K562 (cell line): Measurements from ENCODE around the gene ZNF837. TPM values are rescaled to one million over a fixed set of nuclear protein-coding genes. Genes with fewer than 3 reads are reported as not detected.

Source experiments
- CGGBP1 ChIP-seq: fragments of 250-450 bp; sonication (Bioruptor Pico); IDR thresholded peaks from 2 replicates; pipeline ENCODE4 v1.9.0; 2021; ENCODE audit warnings: mild to moderate bottlenecking
- GATAD2A ChIP-seq: fragments of 450-650 bp; IDR thresholded peaks from 2 replicates; pipeline ENCODE4 v1.6.1; 2017
- MCM7 ChIP-seq, 2 experiments: fragments of 450-650 bp; IDR thresholded peaks; 2 replicates each; pipeline ENCODE4 v1.6.1; 2016 to 2018
- NFIX ChIP-seq: fragments of 250-450 bp; sonication (Bioruptor Pico); IDR thresholded peaks from 2 replicates; pipeline ENCODE4 v1.4.0; 2020; ENCODE audit warnings: low read depth, mild to moderate bottlenecking, moderate library complexity
- PCBP1 ChIP-seq: fragments of 200-400 bp; formaldehyde crosslinking; IDR thresholded peaks from 2 replicates; pipeline ENCODE4 v1.6.1; 2018; ENCODE audit warnings: mild to moderate bottlenecking, low read depth, low read length; ENCODE audit not compliant: poor library complexity, severe bottlenecking
- POLR2AphosphoS5 ChIP-seq: IDR thresholded peaks from 2 replicates; pipeline ENCODE4 v1.6.1; 2011; ENCODE audit warnings: mild to moderate bottlenecking, low read depth, low read length, moderate library complexity; ENCODE audit not compliant: control insufficient read depth, insufficient read depth
- POLR2B ChIP-seq: fragments of 450-650 bp; IDR thresholded peaks from 2 replicates; pipeline ENCODE4 v1.6.1; 2018; ENCODE audit warnings: low read depth; ENCODE audit not compliant: partially characterized antibody
- XRCC5 ChIP-seq: fragments of 200-400 bp; formaldehyde crosslinking; IDR thresholded peaks from 2 replicates; pipeline ENCODE4 v1.6.1; 2017; ENCODE audit warnings: low read depth, mild to moderate bottlenecking, low read length
- ZFP1 ChIP-seq: fragments of 450-650 bp; formaldehyde crosslinking; IDR thresholded peaks from 2 replicates; pipeline ENCODE4 v1.4.0; 2020; ENCODE audit warnings: mild to moderate bottlenecking, mixed read lengths
- polyA plus RNA-seq, 8 experiments: library from polyadenylated mRNA; depleted of rRNA in 4 of 8; stranded (reverse) in 5 of 8; unstranded in 3 of 8; fragments of >200 nt; fragmentation: Nextera tagmentation in 2 of 8; fragmentation: Illumina TruSeq in 1 of 8; extraction: Ambion mirVana in 2 of 8; extraction: Trizol in 1 of 8; gene quantifications; 2 replicates each; pipeline versions ENCODE4 v1.2.1 to v1.2.3, GENCODE V29; 2011 to 2014; ENCODE audit warnings: inconsistent platforms in 1 of 8, missing spikeins in 1 of 8
- total RNA-seq, 7 experiments: library from RNA; depleted of rRNA in 6 of 7; stranded (reverse); fragments of >200 nt in 6 of 7; fragmentation: Illumina TruSeq in 2 of 7; extraction: Trizol in 2 of 7; gene quantifications; 2 replicates each; pipeline versions ENCODE4 v1.2.1 to v1.2.3, GENCODE V29; 2011 to 2021; ENCODE audit warnings: low replicate concordance in 1 of 7
- TF ChIP-seq, protein P1 (sequence below): fragments of 200-800 bp; sonication (Bioruptor generic); IDR thresholded peaks from 2 replicates; pipeline ENCODE4 v1.6.1; 2017; ENCODE audit warnings: missing genetic modification characterization, missing compliant biosample characterization
- TF ChIP-seq, protein P2 (sequence below): sonication (generic); IDR thresholded peaks from 2 replicates; pipeline ENCODE4 v1.6.1; 2016
- TF ChIP-seq, protein P3 (sequence below), 2 experiments: fragments of 450-650 bp in 1 of 2; sonication (generic) in 1 of 2; formaldehyde crosslinking in 1 of 2; IDR thresholded peaks; 2 replicates each; pipeline versions ENCODE4 v1.7.1 to v1.9.0; 2016 to 2022; ENCODE audit warnings: inconsistent platforms in 1 of 2, mild to moderate bottlenecking in 1 of 2, missing genetic modification reagents in 1 of 2

The ZNF837 gene
- total and polyA plus RNA-seq, 9 of the 15 experiments (the other 6 are each of a cell fraction or from before 2014, with no cell fraction given), result 0.11 to 2.1 (median 0.57) TPM; not detected in 4

GRCh38 chr19:58408152-58409009 lies 27.6 kb upstream of the ZNF837 start, which contains the start of gene ZNF584 (continued):
- TF ChIP-seq, protein P1, sequence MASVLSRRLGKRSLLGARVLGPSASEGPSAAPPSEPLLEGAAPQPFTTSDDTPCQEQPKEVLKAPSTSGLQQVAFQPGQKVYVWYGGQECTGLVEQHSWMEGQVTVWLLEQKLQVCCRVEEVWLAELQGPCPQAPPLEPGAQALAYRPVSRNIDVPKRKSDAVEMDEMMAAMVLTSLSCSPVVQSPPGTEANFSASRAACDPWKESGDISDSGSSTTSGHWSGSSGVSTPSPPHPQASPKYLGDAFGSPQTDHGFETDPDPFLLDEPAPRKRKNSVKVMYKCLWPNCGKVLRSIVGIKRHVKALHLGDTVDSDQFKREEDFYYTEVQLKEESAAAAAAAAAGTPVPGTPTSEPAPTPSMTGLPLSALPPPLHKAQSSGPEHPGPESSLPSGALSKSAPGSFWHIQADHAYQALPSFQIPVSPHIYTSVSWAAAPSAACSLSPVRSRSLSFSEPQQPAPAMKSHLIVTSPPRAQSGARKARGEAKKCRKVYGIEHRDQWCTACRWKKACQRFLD, result peak; percentile 73
- TF ChIP-seq ZFP1 (CRISPR knock-in tag) (no peak), GATAD2A (peak; percentile 23; the same call in 1 of the 2 replicates), NFIX (no peak), MCM7 (IDR thresholded peaks at IDR 0.05) (no peak), XRCC5 (0 out of 2 replicates have a peak, but pooled peaks have one; percentile 7), CGGBP1 (CRISPR knock-in tag) (no peak), POLR2B (peak; percentile 95), PCBP1 (peak; percentile 87), POLR2AphosphoS5 (peak; percentile 70)
- TF ChIP-seq, protein P2, sequence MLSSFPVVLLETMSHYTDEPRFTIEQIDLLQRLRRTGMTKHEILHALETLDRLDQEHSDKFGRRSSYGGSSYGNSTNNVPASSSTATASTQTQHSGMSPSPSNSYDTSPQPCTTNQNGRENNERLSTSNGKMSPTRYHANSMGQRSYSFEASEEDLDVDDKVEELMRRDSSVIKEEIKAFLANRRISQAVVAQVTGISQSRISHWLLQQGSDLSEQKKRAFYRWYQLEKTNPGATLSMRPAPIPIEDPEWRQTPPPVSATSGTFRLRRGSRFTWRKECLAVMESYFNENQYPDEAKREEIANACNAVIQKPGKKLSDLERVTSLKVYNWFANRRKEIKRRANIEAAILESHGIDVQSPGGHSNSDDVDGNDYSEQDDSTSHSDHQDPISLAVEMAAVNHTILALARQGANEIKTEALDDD, result no peak
- TF ChIP-seq, protein P3, sequence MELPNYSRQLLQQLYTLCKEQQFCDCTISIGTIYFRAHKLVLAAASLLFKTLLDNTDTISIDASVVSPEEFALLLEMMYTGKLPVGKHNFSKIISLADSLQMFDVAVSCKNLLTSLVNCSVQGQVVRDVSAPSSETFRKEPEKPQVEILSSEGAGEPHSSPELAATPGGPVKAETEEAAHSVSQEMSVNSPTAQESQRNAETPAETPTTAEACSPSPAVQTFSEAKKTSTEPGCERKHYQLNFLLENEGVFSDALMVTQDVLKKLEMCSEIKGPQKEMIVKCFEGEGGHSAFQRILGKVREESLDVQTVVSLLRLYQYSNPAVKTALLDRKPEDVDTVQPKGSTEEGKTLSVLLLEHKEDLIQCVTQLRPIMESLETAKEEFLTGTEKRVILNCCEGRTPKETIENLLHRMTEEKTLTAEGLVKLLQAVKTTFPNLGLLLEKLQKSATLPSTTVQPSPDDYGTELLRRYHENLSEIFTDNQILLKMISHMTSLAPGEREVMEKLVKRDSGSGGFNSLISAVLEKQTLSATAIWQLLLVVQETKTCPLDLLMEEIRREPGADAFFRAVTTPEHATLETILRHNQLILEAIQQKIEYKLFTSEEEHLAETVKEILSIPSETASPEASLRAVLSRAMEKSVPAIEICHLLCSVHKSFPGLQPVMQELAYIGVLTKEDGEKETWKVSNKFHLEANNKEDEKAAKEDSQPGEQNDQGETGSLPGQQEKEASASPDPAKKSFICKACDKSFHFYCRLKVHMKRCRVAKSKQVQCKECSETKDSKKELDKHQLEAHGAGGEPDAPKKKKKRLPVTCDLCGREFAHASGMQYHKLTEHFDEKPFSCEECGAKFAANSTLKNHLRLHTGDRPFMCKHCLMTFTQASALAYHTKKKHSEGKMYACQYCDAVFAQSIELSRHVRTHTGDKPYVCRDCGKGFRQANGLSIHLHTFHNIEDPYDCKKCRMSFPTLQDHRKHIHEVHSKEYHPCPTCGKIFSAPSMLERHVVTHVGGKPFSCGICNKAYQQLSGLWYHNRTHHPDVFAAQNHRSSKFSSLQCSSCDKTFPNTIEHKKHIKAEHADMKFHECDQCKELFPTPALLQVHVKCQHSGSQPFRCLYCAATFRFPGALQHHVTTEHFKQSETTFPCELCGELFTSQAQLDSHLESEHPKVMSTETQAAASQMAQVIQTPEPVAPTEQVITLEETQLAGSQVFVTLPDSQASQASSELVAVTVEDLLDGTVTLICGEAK (IDR thresholded peaks at IDR 0.05), result peak; percentile 86
- TF ChIP-seq, protein P3 (CRISPR knock-in tag; IDR thresholded peaks at IDR 0.05), result no peak
